OCI-LY1 (cell line): Measurements from ENCODE around the gene SLC25A13.

Source experiments
- H2AFZ ChIP-seq: fragments of 200-600 bp; sonication (generic), shearing (Covaris generic); 2 replicates; pipeline ENCODE4 v1.6.0; 2014; ENCODE audit warnings: antibody characterized with exemption, mild to moderate bottlenecking, low read length
- H3F3A ChIP-seq: fragments of 200-600 bp; sonication (generic), shearing (Covaris generic); 2 replicates; pipeline ENCODE4 v1.6.0; 2014; ENCODE audit warnings: mild to moderate bottlenecking, antibody characterized with exemption, low read length, moderate library complexity; ENCODE audit not compliant: insufficient read depth
- H3K27ac ChIP-seq: fragments of 200-600 bp; sonication (generic); 2 replicates; pipeline ENCODE4 v1.5.1; 2014; ENCODE audit warnings: low read length, mixed run types, mild to moderate bottlenecking, low read depth; ENCODE audit not compliant: poor library complexity, severe bottlenecking
- H3K27me3 ChIP-seq: fragments of 200-600 bp; sonication (generic); 2 replicates; pipeline ENCODE4 v1.6.0; 2014; ENCODE audit warnings: antibody characterized with exemption, mild to moderate bottlenecking, low read length, moderate library complexity; ENCODE audit not compliant: insufficient read depth
- H3K36me3 ChIP-seq: fragments of 200-600 bp; sonication (generic); 2 replicates; pipeline ENCODE4 v1.6.1; 2014; ENCODE audit warnings: mild to moderate bottlenecking, antibody characterized with exemption, low read length, moderate library complexity, mixed read lengths; ENCODE audit not compliant: insufficient read depth
- H3K4me1 ChIP-seq: fragments of 200-600 bp; sonication (generic); 2 replicates; pipeline ENCODE4 v1.5.1; 2014; ENCODE audit warnings: mild to moderate bottlenecking, low read length, moderate library complexity; ENCODE audit not compliant: insufficient read depth, severe bottlenecking
- H3K4me2 ChIP-seq: fragments of 200-600 bp; sonication (generic), shearing (Covaris generic); 2 replicates; pipeline ENCODE4 v1.6.1; 2014; ENCODE audit warnings: low read length
- H3K4me3 ChIP-seq: fragments of 200-600 bp; sonication (generic); 2 replicates; pipeline ENCODE4 v1.5.1; 2014; ENCODE audit warnings: low read length, low read depth, mild to moderate bottlenecking, mixed read lengths; ENCODE audit not compliant: poor library complexity, severe bottlenecking
- H3K79me2 ChIP-seq: fragments of 200-600 bp; shearing (Covaris generic); 2 replicates; pipeline ENCODE4 v1.6.1; 2016; ENCODE audit warnings: mixed run types, low read length, mixed read lengths; ENCODE audit not compliant: insufficient read depth
- H3K9ac ChIP-seq: fragments of 200-600 bp; sonication (generic), shearing (Covaris generic); 2 replicates; pipeline ENCODE4 v1.6.1; 2014; ENCODE audit warnings: mild to moderate bottlenecking, low read length, mixed read lengths
- H3K9me2 ChIP-seq: fragments of 200-600 bp; sonication (generic), shearing (Covaris generic); 2 replicates; pipeline ENCODE4 v1.6.1; 2014; ENCODE audit warnings: low read depth, mild to moderate bottlenecking, low read length, mixed read lengths
- H3K9me3 ChIP-seq: fragments of 200-600 bp; shearing (Covaris generic); 2 replicates; pipeline ENCODE4 v1.6.1; 2014; ENCODE audit warnings: low read length, mixed read lengths
- H4K20me1 ChIP-seq: fragments of 200-600 bp; sonication (generic), shearing (Covaris generic); 2 replicates; pipeline ENCODE4 v1.6.0; 2016; ENCODE audit warnings: mild to moderate bottlenecking, low read length; ENCODE audit not compliant: insufficient read depth
- CTCF ChIP-seq: fragments of 200-600 bp; sonication (generic), shearing (Covaris generic); IDR thresholded peaks from 2 replicates; pipeline ENCODE4 v1.5.1; 2017; ENCODE audit warnings: mild to moderate bottlenecking, antibody characterized with exemption, low read length, moderate library complexity, mixed read lengths
- EZH2 ChIP-seq: fragments of 200-600 bp; sonication (generic), shearing (Covaris generic); IDR thresholded peaks from 2 replicates; pipeline ENCODE4 v1.8.0; 2017; ENCODE audit warnings: borderline replicate concordance, mixed run types, mild to moderate bottlenecking, antibody characterized with exemption, low read length, moderate library complexity, mixed read lengths

SLC25A13 gene

DNA sequence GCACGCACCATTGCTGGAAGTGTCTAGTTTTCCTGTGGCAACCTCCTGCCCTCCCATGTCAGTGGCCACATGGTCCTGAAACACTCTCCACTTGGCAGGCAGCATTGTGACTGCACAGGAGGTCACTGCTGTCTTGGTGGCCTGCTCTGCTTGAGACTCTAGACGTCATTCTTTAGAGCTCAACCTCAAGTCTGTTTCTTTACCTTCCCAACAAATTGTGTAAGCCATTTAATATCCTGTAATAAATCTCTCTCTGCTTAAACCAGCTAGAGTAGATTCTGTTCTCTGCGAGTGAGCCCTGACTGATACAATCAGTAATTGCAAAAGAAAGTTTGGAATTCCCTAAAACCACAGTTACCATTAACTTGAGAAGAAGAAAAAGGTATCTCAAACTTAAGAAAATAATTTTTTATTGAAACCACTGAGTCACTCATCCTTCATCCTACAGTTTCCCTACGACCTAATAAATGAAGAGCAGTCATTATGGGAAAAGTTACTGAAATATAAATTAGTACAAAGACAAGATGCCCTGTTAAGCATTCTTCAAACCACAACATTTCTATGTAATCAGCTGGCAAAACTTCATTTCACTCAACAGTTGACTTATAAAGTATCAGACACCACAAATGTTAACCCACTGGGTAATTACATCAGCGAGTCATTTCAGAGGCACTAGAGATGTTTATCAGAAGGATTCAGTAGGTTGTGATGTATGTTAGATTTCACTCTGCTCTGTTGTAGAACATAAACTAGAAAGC lies 18.0 kb downstream of the SLC25A13 start:
- Histone ChIP-seq H3K27me3 (no peaks in the 10 kb centered on the region), H3K9me3 (no peaks in the 10 kb centered on the region), H4K20me1 (no peaks in the 10 kb centered on the region), H3K79me2 (no peaks in the 10 kb centered on the region), H3K9me2 (no peaks in the 10 kb centered on the region), H3K4me1 (no peaks in the 10 kb centered on the region), H3K4me2 (no peak overlapping the region), H3K27ac (no peak overlapping the region), H3K9ac (no peak overlapping the region), H3K4me3 (no peak overlapping the region), H2AFZ (no peak overlapping the region), H3F3A (no peaks in the 10 kb centered on the region), H3K36me3 (no peaks in the 10 kb centered on the region)
- TF ChIP-seq EZH2 (no peak), CTCF (no peak)

- H3K4me2 ChIP-seq = no peak overlapping the region
- H3K4me3 ChIP-seq = no peak overlapping the region
- no peaks in the 10 kb centered on the region for H3K4me1 ChIP-seq
- no peaks in the 10 kb centered on the region for H4K20me1 ChIP-seq
- no peak overlapping the region for H2AFZ ChIP-seq
- no peaks in the 10 kb centered on the region for H3K9me3 ChIP-seq
- H3K27ac ChIP-seq = no peak overlapping the region
- no peak overlapping the region for H3K9ac ChIP-seq
- H3K27me3 ChIP-seq = no peaks in the 10 kb centered on the region
- no peak for TF ChIP-seq EZH2
- TF ChIP-seq CTCF = no peak
- no peaks in the 10 kb centered on the region for H3K36me3 ChIP-seq
- no peaks in the 10 kb centered on the region for H3K9me2 ChIP-seq
- H3K79me2 ChIP-seq = no peaks in the 10 kb centered on the region
- no peaks in the 10 kb centered on the region for H3F3A ChIP-seq
Observed at GRCh38 chr7:96303105-96303685, 18.7 kb downstream of the SLC25A13 start.

DNA sequence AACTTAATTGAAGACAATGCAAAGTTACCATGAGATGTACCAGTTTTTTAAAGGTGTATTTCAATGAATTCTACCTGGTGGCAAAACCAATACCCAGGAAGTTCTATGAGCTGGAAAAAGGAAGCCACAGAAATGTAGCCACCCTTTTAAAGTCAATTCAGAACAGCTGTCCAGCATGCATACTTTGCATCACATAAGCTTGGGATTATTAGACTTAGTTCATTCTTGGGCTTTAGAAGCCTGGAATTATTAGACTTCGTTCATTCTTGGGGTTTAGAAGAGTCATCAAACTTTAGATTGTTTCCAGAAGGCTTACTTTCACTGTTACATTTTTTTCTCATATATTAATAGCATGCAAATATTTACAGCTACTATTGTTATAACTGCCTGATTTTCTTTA lies 20.9 kb downstream of the SLC25A13 start:
- peaks cover 4% of the 10 kb centered on the region; the same call in 1 of the 2 replicates for H3K36me3 ChIP-seq
- H3F3A ChIP-seq = no peaks in the 10 kb centered on the region
- H3K79me2 ChIP-seq = no peaks in the 10 kb centered on the region
- no peaks in the 10 kb centered on the region for H3K9me3 ChIP-seq
- no peak overlapping the region for H3K9ac ChIP-seq
- TF ChIP-seq CTCF = no peak
- TF ChIP-seq EZH2 = no peak
- H4K20me1 ChIP-seq = no peaks in the 10 kb centered on the region
- H3K4me1 ChIP-seq = no peaks in the 10 kb centered on the region
- no peaks in the 10 kb centered on the region for H3K9me2 ChIP-seq
- no peaks in the 10 kb centered on the region for H3K27me3 ChIP-seq
- no peak overlapping the region for H2AFZ ChIP-seq
- no peak overlapping the region for H3K4me2 ChIP-seq
- no peak overlapping the region for H3K4me3 ChIP-seq
- no peak overlapping the region for H3K27ac ChIP-seq
